Right atrium auricular region (tissue), 2 donors: ENCODE data around the gene ABHD14A. TPM values are rescaled to one million over a fixed set of nuclear protein-coding genes. Genes with fewer than 3 reads are reported as not detected.
A peak's percentile ranks its signal among the peaks of the same experiment; 100 is the strongest.
"Not testable (repeated sequence)": the region's sequence is repeated elsewhere in the genome, so short reads cannot be mapped to it uniquely, and the experiment has no call there.

Source experiments
- DNase-seq: peaks from one replicate; pipeline ENCODE4 v3.0.0-alpha.2; 2019; ENCODE audit warnings: low spot score
- H3K27ac ChIP-seq, 2 donors: fragments of 200-600 bp; sonication (generic); 1 replicate in 1 of 2; 2 replicates in 1 of 2; pipeline ENCODE4 v1.5.1; 2016 to 2019
- H3K27me3 ChIP-seq, 2 donors: fragments of 200-600 bp; sonication (generic); one replicate each; pipeline versions ENCODE4 v1.5.1 to v1.6.0; 2017 to 2019
- H3K36me3 ChIP-seq: fragments of 200-600 bp; sonication (generic); one replicate; pipeline ENCODE4 v1.5.1; 2016
- H3K4me1 ChIP-seq, 2 donors: fragments of 200-600 bp; sonication (generic); one replicate each; pipeline versions ENCODE4 v1.5.1 to v1.6.0; 2017 to 2019
- H3K4me3 ChIP-seq, 2 donors: fragments of 200-600 bp; sonication (generic); 1 replicate in 1 of 2; 2 replicates in 1 of 2; pipeline ENCODE4 v1.5.1; 2017 to 2019; ENCODE audit warnings: mild to moderate bottlenecking in 1 of 2, moderate library complexity in 1 of 2
- H3K9me3 ChIP-seq, 2 donors: fragments of 200-600 bp; sonication (generic); one replicate each; pipeline ENCODE4 v1.5.1; 2019
- total RNA-seq, 2 donors: library from RNA; depleted of rRNA; stranded (reverse); fragments of >200 nt; gene quantifications; one replicate each; pipeline ENCODE4 v1.1.0, GENCODE V29; 2016
- TF ChIP-seq, protein P1 (sequence below), 2 donors: fragments of 200-600 bp; sonication (generic); IDR thresholded peaks; one replicate each; pipeline ENCODE4 v1.5.1; 2019; ENCODE audit warnings: antibody characterized with exemption in 2 of 2

Gene ABHD14A
- total RNA-seq, 2 donors from 2014 or later: 21.0 to 31.3 TPM

DNA sequence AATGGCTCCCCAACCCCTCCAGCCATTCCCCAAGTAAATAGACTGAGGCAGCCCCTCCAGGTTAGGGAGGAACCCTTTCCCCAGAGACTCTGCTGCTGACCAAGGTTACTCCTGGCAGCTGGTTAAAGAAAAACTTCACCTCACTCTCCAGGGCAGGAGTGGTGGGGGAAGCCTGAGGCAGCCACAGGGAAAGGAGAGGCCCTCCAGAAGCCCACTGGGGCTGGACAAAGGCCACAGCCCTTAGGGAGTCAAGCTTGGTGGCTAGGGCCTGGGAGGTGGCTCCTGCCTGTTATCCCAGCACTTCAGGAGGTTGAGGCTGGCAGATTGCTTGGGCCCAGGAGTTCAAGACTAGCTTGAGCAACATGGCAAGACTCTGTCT, 9.4 kb downstream of the ABHD14A start:
- TF ChIP-seq, protein P1, sequence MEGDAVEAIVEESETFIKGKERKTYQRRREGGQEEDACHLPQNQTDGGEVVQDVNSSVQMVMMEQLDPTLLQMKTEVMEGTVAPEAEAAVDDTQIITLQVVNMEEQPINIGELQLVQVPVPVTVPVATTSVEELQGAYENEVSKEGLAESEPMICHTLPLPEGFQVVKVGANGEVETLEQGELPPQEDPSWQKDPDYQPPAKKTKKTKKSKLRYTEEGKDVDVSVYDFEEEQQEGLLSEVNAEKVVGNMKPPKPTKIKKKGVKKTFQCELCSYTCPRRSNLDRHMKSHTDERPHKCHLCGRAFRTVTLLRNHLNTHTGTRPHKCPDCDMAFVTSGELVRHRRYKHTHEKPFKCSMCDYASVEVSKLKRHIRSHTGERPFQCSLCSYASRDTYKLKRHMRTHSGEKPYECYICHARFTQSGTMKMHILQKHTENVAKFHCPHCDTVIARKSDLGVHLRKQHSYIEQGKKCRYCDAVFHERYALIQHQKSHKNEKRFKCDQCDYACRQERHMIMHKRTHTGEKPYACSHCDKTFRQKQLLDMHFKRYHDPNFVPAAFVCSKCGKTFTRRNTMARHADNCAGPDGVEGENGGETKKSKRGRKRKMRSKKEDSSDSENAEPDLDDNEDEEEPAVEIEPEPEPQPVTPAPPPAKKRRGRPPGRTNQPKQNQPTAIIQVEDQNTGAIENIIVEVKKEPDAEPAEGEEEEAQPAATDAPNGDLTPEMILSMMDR (IDR thresholded peaks at IDR 0.05): no peak
- no peak for DNase-seq
- no peaks in the 10 kb centered on the region for H3K27me3 ChIP-seq
- H3K9me3 ChIP-seq: no peaks in the 10 kb centered on the region
- H3K4me1 ChIP-seq: peaks cover 0 to 23% of the 10 kb centered on the region in 2 donors
- H3K36me3 ChIP-seq: no peaks in the 10 kb centered on the region
- peak overlapping the region; percentile 92 to 97 for H3K27ac ChIP-seq
- no peak overlapping the region for H3K4me3 ChIP-seq

DNA sequence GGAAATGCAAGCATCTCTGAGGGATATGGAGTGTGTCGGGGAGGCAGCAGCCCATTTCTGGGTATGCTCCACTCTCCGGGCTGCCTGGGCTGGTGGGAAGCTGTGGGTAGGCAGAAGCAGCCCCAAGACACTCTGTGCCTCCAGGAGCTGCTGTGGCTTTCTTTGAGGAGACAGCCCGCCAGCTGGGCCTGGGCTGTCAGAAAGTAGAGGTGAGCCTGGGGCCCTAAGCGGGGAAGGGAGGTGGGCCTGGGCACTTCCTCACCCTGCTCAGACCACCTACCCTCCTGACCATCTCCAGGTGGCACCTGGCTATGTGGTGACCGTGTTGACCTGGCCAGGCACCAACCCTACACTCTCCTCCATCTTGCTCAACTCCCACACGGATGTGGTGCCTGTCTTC, 10.2 kb downstream of the ABHD14A start:
- Histone ChIP-seq H3K4me1 (peaks cover 0 to 26% of the 10 kb centered on the region in 2 donors), H3K27me3 (no peaks in the 10 kb centered on the region), H3K4me3 (no peak overlapping the region), H3K9me3 (no peaks in the 10 kb centered on the region), H3K27ac (no peak overlapping the region), H3K36me3 (no peaks in the 10 kb centered on the region)
- TF ChIP-seq, protein P1 (IDR thresholded peaks at IDR 0.05): no peak
- no peak for DNase-seq

DNA sequence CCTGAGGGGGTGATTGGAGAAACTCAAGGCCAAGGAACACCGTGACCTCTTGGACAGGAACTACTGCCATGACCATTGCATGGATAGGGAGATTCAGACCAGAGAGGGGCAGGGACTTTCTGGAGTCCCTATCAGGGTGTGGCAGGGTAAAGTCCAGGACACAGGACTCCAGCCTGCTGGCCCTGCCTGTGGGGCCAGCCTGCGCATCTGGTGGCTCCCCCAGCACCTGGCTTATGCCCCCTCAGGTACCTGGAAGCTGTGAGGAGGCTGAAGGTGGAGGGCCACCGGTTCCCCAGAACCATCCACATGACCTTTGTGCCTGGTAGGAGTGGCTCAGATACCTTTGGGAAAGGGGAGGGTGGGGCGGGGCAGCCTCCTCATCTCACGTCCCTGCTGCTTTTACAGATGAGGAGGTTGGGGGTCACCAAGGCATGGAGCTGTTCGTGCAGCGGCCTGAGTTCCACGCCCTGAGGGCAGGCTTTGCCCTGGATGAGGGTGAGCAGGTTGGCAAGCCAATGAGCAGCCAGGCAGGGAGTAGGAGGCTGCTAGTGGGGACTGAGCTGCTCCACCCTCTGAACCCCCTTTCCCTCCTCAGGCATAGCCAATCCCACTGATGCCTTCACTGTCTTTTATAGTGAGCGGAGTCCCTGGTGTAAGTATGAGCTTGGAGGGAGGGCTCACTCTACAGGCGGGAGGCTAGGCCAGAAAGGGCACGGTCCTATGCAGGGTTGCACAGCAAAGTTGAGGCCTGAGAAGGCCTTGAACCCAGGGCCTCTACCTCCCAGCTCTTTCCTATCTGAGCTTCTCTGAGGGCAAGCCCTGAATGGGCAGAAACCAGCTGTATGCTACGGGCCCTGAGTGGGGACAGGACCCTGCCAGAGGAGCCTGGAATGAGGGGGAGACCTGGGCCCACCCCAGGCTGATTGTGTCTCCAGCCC, 11.4 kb downstream of the ABHD14A start:
- H3K4me1 ChIP-seq: peaks cover 0 to 26% of the 10 kb centered on the region in 2 donors
- no peaks in the 10 kb centered on the region for H3K27me3 ChIP-seq
- TF ChIP-seq, protein P1 (IDR thresholded peaks at IDR 0.05): no peak
- DNase-seq: no peak
- no peaks in the 10 kb centered on the region for H3K9me3 ChIP-seq
- H3K4me3 ChIP-seq: no peak overlapping the region
- H3K36me3 ChIP-seq: peaks cover 2% of the 10 kb centered on the region
- H3K27ac ChIP-seq: no peak overlapping the region

DNA sequence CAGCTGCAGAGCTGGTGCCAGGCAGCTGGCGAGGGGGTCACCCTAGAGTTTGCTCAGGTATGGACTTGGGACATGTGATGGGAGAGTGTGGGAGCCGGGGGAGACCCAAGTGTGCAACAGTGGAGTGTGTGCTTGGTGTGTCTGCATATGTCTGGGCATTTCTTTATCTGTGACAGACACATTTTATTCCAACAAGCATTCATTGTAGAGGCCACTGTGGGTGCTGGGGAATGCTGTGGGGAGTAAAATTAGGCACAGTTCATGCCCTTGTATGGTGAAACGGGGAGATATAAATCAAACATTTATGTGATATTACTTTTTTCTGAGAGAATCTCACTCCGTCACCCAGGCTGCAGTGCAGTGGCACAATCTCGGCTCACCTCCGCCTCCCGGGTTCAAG, 12.7 kb downstream of the ABHD14A start:
- peaks cover 0 to 18% of the 10 kb centered on the region in 2 donors for H3K4me1 ChIP-seq

DNA sequence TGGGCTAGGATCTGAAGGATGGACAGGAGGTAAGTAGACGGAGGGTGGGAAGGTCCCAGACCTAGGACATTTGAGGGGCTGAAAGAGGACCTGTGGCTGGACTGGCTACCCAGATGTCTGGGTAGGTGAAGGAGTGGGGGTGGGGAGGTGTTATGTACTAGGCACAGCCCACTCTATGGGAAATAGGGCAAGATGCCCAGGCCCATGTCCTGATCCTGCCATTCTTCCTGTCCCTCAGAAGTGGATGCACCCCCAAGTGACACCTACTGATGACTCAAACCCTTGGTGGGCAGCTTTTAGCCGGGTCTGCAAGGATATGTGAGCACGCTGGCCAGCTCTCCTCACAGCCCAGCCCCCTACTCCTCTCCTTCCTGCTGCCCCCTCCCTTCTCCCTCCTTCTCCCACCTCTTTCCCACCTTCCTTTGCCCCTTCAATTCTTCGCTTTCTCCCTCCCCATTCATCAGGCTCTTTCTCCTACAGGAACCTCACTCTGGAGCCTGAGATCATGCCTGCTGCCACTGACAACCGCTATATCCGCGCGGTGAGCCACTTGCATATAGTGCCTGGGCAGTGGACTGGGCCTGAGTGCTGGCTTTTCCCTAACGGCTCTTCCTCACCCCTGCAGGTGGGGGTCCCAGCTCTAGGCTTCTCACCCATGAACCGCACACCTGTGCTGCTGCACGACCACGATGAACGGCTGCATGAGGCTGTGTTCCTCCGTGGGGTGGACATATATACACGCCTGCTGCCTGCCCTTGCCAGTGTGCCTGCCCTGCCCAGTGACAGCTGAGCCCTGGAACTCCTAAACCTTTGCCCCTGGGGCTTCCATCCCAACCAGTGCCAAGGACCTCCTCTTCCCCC, 13.7 kb downstream of the ABHD14A start:
- Histone ChIP-seq H3K4me1 (peaks cover 0 to 12% of the 10 kb centered on the region in 2 donors), H3K27ac (no peak overlapping the region)

More for the DNA sequence above, 12.7 kb downstream of the ABHD14A start:
- Histone ChIP-seq H3K36me3 (peaks cover 14% of the 10 kb centered on the region), H3K27ac (no peak overlapping the region), H3K27me3 (no peaks in the 10 kb centered on the region), H3K4me3 (no peak overlapping the region), H3K9me3 (no peaks in the 10 kb centered on the region)
- DNase-seq: no peak
- TF ChIP-seq, protein P1 (IDR thresholded peaks at IDR 0.05): no peak

DNA sequence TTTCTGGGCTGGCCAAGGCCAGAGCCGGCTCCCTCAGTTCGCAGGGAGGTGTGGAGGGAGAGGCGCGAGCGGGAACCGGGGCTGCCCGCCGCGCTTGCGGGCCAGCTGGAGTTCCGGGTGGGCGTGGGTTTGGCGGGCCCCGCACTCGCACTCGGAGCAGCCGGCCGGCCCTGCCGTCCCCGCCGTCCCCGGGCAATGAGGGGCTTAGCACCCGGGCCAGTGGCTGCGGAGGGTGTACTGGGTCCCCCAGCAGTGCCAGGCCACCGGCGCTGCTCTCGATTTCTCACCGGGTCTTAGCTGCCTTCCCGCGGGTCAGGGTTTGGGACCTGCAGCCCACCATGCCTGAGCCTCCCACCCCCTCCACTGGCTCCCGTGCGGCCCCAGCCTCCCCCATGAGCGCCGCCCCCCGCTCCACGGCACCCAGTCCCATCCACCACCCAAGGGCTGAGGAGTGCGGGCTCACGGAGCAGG, 15.7 kb downstream of the ABHD14A start:
- H3K27me3 ChIP-seq, H3K4me3 ChIP-seq, H3K9me3 ChIP-seq, DNase-seq, H3K27ac ChIP-seq: not testable (repeated sequence)
- peaks cover 0 to 19% of the 10 kb centered on the region in 2 donors for H3K4me1 ChIP-seq
- peaks cover 35% of the 10 kb centered on the region for H3K36me3 ChIP-seq

More for the DNA sequence above, 13.7 kb downstream of the ABHD14A start:
- no peak for DNase-seq
- Histone ChIP-seq H3K27me3 (no peaks in the 10 kb centered on the region), H3K9me3 (no peaks in the 10 kb centered on the region), H3K4me3 (no peak overlapping the region), H3K36me3 (peaks cover 21% of the 10 kb centered on the region)
- TF ChIP-seq, protein P1 (IDR thresholded peaks at IDR 0.05): no peak
